Endothelial cell of umbilical vein (primary cell): ENCODE data around the gene CLIP3. TPM values are rescaled to one million over a fixed set of nuclear protein-coding genes. Genes with fewer than 3 reads are reported as not detected.

Experiments used
- BruUV-seq: library from RNA; stranded (reverse); fragments of 400-500 nt; replicated peaks from 2 replicates; lab custom pipeline; 2021; lab: Mats Ljungman, UMichigan
- CTCF ChIA-PET: fragments of 300-600, 350-600 bp; sonication (Branson Sonifier 250); formaldehyde crosslinking; loops from one replicate; lab custom pipeline; 2021; ENCODE audit warnings: antibody characterized with exemption, inconsistent platforms; lab: Charles Lee
- POLR2A ChIA-PET: fragments of 300-600, 350-600 bp; sonication (Branson Sonifier 250); formaldehyde crosslinking; loops from one replicate; lab custom pipeline; 2021; ENCODE audit warnings: antibody characterized with exemption, inconsistent platforms; lab: Charles Lee
- DNase-seq: peaks from one replicate; pipeline ENCODE4 v3.0.0-alpha.2; 2011; ENCODE audit warnings: low read depth, low spot score
- FAIRE-seq: peaks from 2 replicates; lab custom pipeline; 2011; peaks lifted over from hg19 to GRCh38; lab: Jason Lieb, UNC
- H2AFZ ChIP-seq: 2 replicates; pipeline ENCODE4 v1.6.0; 2012; ENCODE audit warnings: low read depth, low read length, control low read depth, inconsistent platforms
- H3K27ac ChIP-seq: 2 replicates; pipeline ENCODE4 v1.5.1; 2011; ENCODE audit warnings: low read depth, mild to moderate bottlenecking, control low read depth, low read length, moderate library complexity; ENCODE audit not compliant: insufficient read depth
- H3K27me3 ChIP-seq, 2 experiments: 2 replicates each; pipeline versions ENCODE4 v1.6.0 to v1.6.1; 2011; ENCODE audit warnings: low read length in 2 of 2, mixed read lengths in 1 of 2; ENCODE audit not compliant: control insufficient read depth in 2 of 2, insufficient read depth in 2 of 2
- H3K36me3 ChIP-seq, 2 experiments: 2 replicates in 1 of 2; 3 replicates in 1 of 2; pipeline ENCODE4 v1.5.1; 2011; ENCODE audit warnings: low read length in 2 of 2, mild to moderate bottlenecking in 1 of 2, moderate library complexity in 1 of 2; ENCODE audit not compliant: control insufficient read depth in 2 of 2, insufficient read depth in 2 of 2; ENCODE audit errors: extremely low read depth in 1 of 2
- H3K4me1 ChIP-seq: 3 replicates; pipeline ENCODE4 v1.5.1; 2011; ENCODE audit warnings: mild to moderate bottlenecking, low read length; ENCODE audit not compliant: control insufficient read depth, insufficient read depth; ENCODE audit errors: extremely low read depth
- H3K4me2 ChIP-seq: 2 replicates; pipeline ENCODE4 v1.6.1; 2011; ENCODE audit warnings: low read length, control low read depth, mixed read lengths; ENCODE audit not compliant: insufficient read depth
- H3K4me3 ChIP-seq, 3 experiments: fragments of 200-600 bp in 1 of 3; sonication (generic), shearing (Covaris generic) in 1 of 3; replicated peaks in 1 of 3; 2 replicates each; pipeline ENCODE4 v1.5.1; 2011 to 2016; ENCODE audit warnings: control low read depth in 3 of 3, low read length in 3 of 3, mild to moderate bottlenecking in 2 of 3, inconsistent platforms in 1 of 3, low read depth in 1 of 3, moderate library complexity in 1 of 3; ENCODE audit not compliant: insufficient read depth in 1 of 3
- H3K79me2 ChIP-seq: 2 replicates; pipeline ENCODE4 v1.6.0; 2012; ENCODE audit warnings: low read length, inconsistent platforms; ENCODE audit not compliant: control insufficient read depth, insufficient read depth
- H3K9ac ChIP-seq: replicated peaks from 2 replicates; pipeline ENCODE3; 2011; ENCODE audit warnings: low read length, control low read depth; ENCODE audit not compliant: insufficient read depth; ENCODE audit errors: extremely low read depth
- H3K9me1 ChIP-seq: replicated peaks from 3 replicates; pipeline ENCODE4 v1.6.0; 2011; ENCODE audit warnings: mild to moderate bottlenecking, low read length; ENCODE audit not compliant: control insufficient read depth, insufficient read depth; ENCODE audit errors: extremely low read depth
- H3K9me3 ChIP-seq: replicated peaks from 2 replicates; pipeline ENCODE4 v1.5.1; 2012; ENCODE audit warnings: low read length, inconsistent platforms; ENCODE audit not compliant: control insufficient read depth, insufficient read depth
- H4K20me1 ChIP-seq: replicated peaks from 2 replicates; pipeline ENCODE3; 2011; ENCODE audit warnings: mild to moderate bottlenecking, low read length; ENCODE audit not compliant: control insufficient read depth, insufficient read depth; ENCODE audit errors: extremely low read depth
- CTCF ChIP-seq, 2 donors: IDR thresholded peaks; 1 replicate in 1 of 2; 2 replicates in 1 of 2; pipeline ENCODE4 v1.5.1; 2011; ENCODE audit warnings: low read length in 2 of 2, mild to moderate bottlenecking in 2 of 2, moderate library complexity in 2 of 2, control low read depth in 1 of 2, inconsistent platforms in 1 of 2, low read depth in 1 of 2; ENCODE audit not compliant: insufficient read depth in 1 of 2; ENCODE audit errors: extremely low read depth in 1 of 2
- EZH2 ChIP-seq: IDR thresholded peaks from 2 replicates; pipeline ENCODE4 v1.6.1; 2012; ENCODE audit warnings: borderline replicate concordance, low read depth, mild to moderate bottlenecking, moderate library complexity, low read length, inconsistent platforms; ENCODE audit not compliant: severe bottlenecking
- FOS ChIP-seq: IDR thresholded peaks from 2 replicates; pipeline ENCODE4 v1.6.1; 2011; ENCODE audit warnings: mild to moderate bottlenecking, low read length, moderate library complexity, borderline replicate concordance; ENCODE audit not compliant: insufficient read depth
- GATA2 ChIP-seq: IDR thresholded peaks from 2 replicates; pipeline ENCODE4 v1.7.0; 2011; ENCODE audit warnings: low read depth, mild to moderate bottlenecking, moderate library complexity, mixed read lengths, low read length; ENCODE audit not compliant: insufficient read length, insufficient read depth
- JUN ChIP-seq: IDR thresholded peaks from 2 replicates; pipeline ENCODE4 v1.6.1; 2011; ENCODE audit warnings: borderline replicate concordance, low read depth; ENCODE audit not compliant: insufficient read length, insufficient read depth
- MAX ChIP-seq: IDR thresholded peaks from 2 replicates; pipeline ENCODE4 v1.6.1; 2011; ENCODE audit not compliant: insufficient read depth, insufficient read length
- MYC ChIP-seq: IDR thresholded peaks from one replicate; pipeline ENCODE4 v1.6.1; 2011; ENCODE audit warnings: mild to moderate bottlenecking, low read depth, low read length
- POLR2A ChIP-seq: IDR thresholded peaks from 2 replicates; pipeline ENCODE4 v1.6.1; 2012; ENCODE audit warnings: low read depth, mild to moderate bottlenecking, control low read depth, low read length
- POLR2AphosphoS5 ChIP-seq: IDR thresholded peaks from 2 replicates; pipeline ENCODE4 v1.6.1; 2012; ENCODE audit warnings: low read depth, mild to moderate bottlenecking, control low read depth, low read length, moderate library complexity; ENCODE audit not compliant: insufficient read depth
- dilution Hi-C: fragments of 300-500 bp; cut with MboI; formaldehyde crosslinking; loops from one replicate; pipeline ENCODE4 v1.15.0; 2019; ENCODE audit warnings: low sequenced_read_pairs; ENCODE audit not compliant: extremely low pct_ligation_motif_present
- intact Hi-C: fragments of 100-400 bp; cut with micrococcal nuclease; formaldehyde crosslinking; loops from one replicate; pipeline ENCODE4 v1.10.0; 2022
- polyA plus RNA-seq, 4 experiments: library from polyadenylated mRNA; depleted of rRNA in 3 of 4; stranded (reverse) in 3 of 4; unstranded in 1 of 4; fragments of >200 nt; gene quantifications; 2 replicates each; pipeline versions ENCODE4 v1.2.1 to v1.2.3, GENCODE V29; 2011 to 2012; ENCODE audit warnings: missing spikeins in 1 of 4
- total RNA-seq: library from RNA; stranded (reverse); gene quantifications from 2 replicates; pipeline ENCODE4 v1.2.3, GENCODE V29; 2021

The CLIP3 gene
- total and polyA plus RNA-seq, 2 donors (not counting 3 experiments of a cell fraction or from before 2014, with no cell fraction given) = 7.0 to 24.4 TPM

DNA sequence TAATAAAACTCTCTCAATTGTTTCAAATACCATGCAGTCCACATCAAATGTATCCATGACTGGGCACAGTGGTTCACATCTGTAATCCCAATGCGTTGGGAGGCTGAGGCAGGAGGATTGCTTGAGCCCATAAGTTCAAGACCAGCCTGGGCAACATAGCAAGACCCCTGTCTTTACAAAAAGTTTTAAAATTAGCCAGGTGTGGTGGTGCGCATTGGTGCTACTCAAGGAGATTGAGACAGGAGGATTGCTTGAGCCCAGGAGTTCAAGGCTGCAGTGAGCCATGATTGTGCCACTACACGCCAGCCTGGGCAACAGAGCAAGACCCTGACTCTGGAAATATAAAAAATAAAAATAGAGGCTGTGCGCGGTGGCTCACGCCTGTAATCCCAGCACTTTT, 5.0 kb downstream of the CLIP3 start:
- H3K36me3 ChIP-seq = peaks cover 0 to 10% of the 10 kb centered on the region in 2 experiments
- H2AFZ ChIP-seq = no peak overlapping the region
- H3K9ac ChIP-seq = no peak overlapping the region
- dilution Hi-C loops = no loop called here
- H3K4me2 ChIP-seq = no peak overlapping the region
- BruUV-seq = no TSS peak
- no peak overlapping the region for H3K27ac ChIP-seq
- peaks cover 3% of the 10 kb centered on the region for H3K4me1 ChIP-seq
- H3K4me3 ChIP-seq = no peak overlapping the region
- no peaks in the 10 kb centered on the region for H3K79me2 ChIP-seq
- POLR2A ChIA-PET = interaction anchor here (0.7 kb wide), 1 partner anchor 31 kb away, joined by 4 read pairs; no protein-coding TSS in a partner anchor
- H4K20me1 ChIP-seq = no peaks in the 10 kb centered on the region
- CTCF ChIA-PET = no interaction called here
- no peak for TF ChIP-seq MAX
- no peak for TF ChIP-seq JUN
- TF ChIP-seq CTCF (IDR thresholded peaks at IDR 0.05; ENCODE audit: extremely low read depth in 1 of 2, insufficient read depth in 1 of 2, low read depth in 1 of 2, low read length in 2 of 2) = no peak
- no peak for TF ChIP-seq FOS
- TF ChIP-seq MYC = no peak
- TF ChIP-seq GATA2 = no peak
- no peak for TF ChIP-seq POLR2AphosphoS5
- no peak for TF ChIP-seq POLR2A
- TF ChIP-seq EZH2 = no peak
- FAIRE-seq (no peak), DNase-seq (no peak)
- no peaks in the 10 kb centered on the region for H3K9me3 ChIP-seq
- H3K9me1 ChIP-seq = no peaks in the 10 kb centered on the region
- intact Hi-C loops = no loop called here
- no peaks in the 10 kb centered on the region for H3K27me3 ChIP-seq
